ENCODE results near the gene PPFIBP1. TPM values are rescaled to one million over a fixed set of nuclear protein-coding genes. Genes with fewer than 3 reads are reported as not detected.
"Not testable (repeated sequence)": the region's sequence is repeated elsewhere in the genome, so short reads cannot be mapped to it uniquely, and the experiment has no call there.

The PPFIBP1 gene
- total RNA-seq, 2 donors from 2014 or later: 92.7 to 123 TPM

GRCh38 chr12:27709932-27710591, 186.1 kb downstream of the PPFIBP1 start:
- no peak for DNase-seq
- peak; percentile 48 to 60 for ATAC-seq
- intact Hi-C loops (cut with DNase I): no loop called here

- ATAC-seq (peak; percentile 99), DNase-seq (peak; percentile 94)
- intact Hi-C loops (cut with DNase I): no loop called here
Observed at GRCh38 chr12:27710592-27711316, 186.7 kb downstream of the PPFIBP1 start, which contains the start of gene MRPS35. MRPS35 (plus strand) TSS chr12:27710832; CDS start chr12:27710844, 12 bp downstream.

GRCh38 chr12:27711317-27711682, 187.3 kb downstream of the PPFIBP1 start:
- no peak for ATAC-seq
- intact Hi-C loops (cut with DNase I): no loop called here

GRCh38 chr12:27711967-27712366, 188.0 kb downstream of the PPFIBP1 start:
- DNase-seq: no peak
- intact Hi-C loops (cut with DNase I): no loop called here
- no peak for ATAC-seq

More at GRCh38 chr12:27711317-27711682, 187.3 kb downstream of the PPFIBP1 start:
- no peak for DNase-seq

- no peak for DNase-seq
- ATAC-seq: no peak
- intact Hi-C loops (cut with DNase I): no loop called here
Observed at GRCh38 chr12:27723212-27723611, 199.2 kb downstream of the PPFIBP1 start.

GRCh38 chr12:27730097-27730588, 206.1 kb downstream of the PPFIBP1 start:
- DNase-seq (no peak), ATAC-seq (no peak)
- intact Hi-C loops (cut with DNase I): loop anchor here (5.0 to 10.0 kb wide), 2 partner anchors 92 to 205 kb away; no protein-coding TSS in a partner anchor

- DNase-seq (no peak), ATAC-seq (peak in 1 of 2 donors; percentile 30)
- intact Hi-C loops (cut with DNase I): loop anchor here (2.0 to 10.0 kb wide), 3 partner anchors 90 to 209 kb away; no protein-coding TSS in a partner anchor
Observed at GRCh38 chr12:27732281-27732680, 208.3 kb downstream of the PPFIBP1 start.

- ATAC-seq: peak; percentile 47 to 58
- intact Hi-C loops (cut with DNase I): loop anchor here (2.0 to 10.0 kb wide), 3 partner anchors 89 to 208 kb away; no protein-coding TSS in a partner anchor
- no peak for DNase-seq
Observed at GRCh38 chr12:27733052-27733656, 209.1 kb downstream of the PPFIBP1 start.

- no peak for DNase-seq
- intact Hi-C loops (cut with DNase I): loop anchor here (2.0 to 10.0 kb wide), 3 partner anchors 89 to 207 kb away; no protein-coding TSS in a partner anchor
- no peak for ATAC-seq
Observed at GRCh38 chr12:27733791-27734190, 209.8 kb downstream of the PPFIBP1 start.

GRCh38 chr12:27734321-27734720, 210.3 kb downstream of the PPFIBP1 start:
- intact Hi-C loops (cut with DNase I): loop anchor here (5.0 to 10.0 kb wide), 2 partner anchors 88 to 200 kb away; no protein-coding TSS in a partner anchor
- not testable (repeated sequence) for DNase-seq, ATAC-seq

GRCh38 chr12:27743601-27744000, 219.6 kb downstream of the PPFIBP1 start:
- intact Hi-C loops (cut with DNase I): no loop called here
- ATAC-seq (no peak), DNase-seq (no peak)

Other genes starting within 250 kb of the PPFIBP1 start
- 1 to 10 TPM; 1.3 to 4.8 TPM for gene BMAL2, start 191.4 kb upstream of the PPFIBP1 start, total RNA-seq
- gene SMCO2, start 77.5 kb upstream of the PPFIBP1 start, total RNA-seq: not detected
- gene REP15, start 172.2 kb downstream of the PPFIBP1 start, total RNA-seq: 1 to 10 TPM; 3.2 to 3.5 TPM
- gene MRPS35, start 186.6 kb downstream of the PPFIBP1 start, total RNA-seq: 10 to 100 TPM; 40.6 to 44.6 TPM